IMR-90 (cell line): ENCODE data around the gene SLC25A17. TPM values are rescaled to one million over a fixed set of nuclear protein-coding genes. Genes with fewer than 3 reads are reported as not detected.

Source experiments
- ATAC-seq: fragments of 200-7000 bp; cut with Tn5 transposase; 2 replicates; pipeline ENCODE4 v1.9.1; 2020; ENCODE audit warnings: low read depth, mild to moderate bottlenecking, moderate library complexity
- BruUV-seq: library from RNA; stranded (reverse); fragments of 400-500 nt; replicated peaks from 2 replicates; lab custom pipeline; 2021; lab: Mats Ljungman, UMichigan
- CTCF ChIA-PET: fragments of 300-600 bp; formaldehyde crosslinking; extraction: SDS; loops from one replicate; lab custom pipeline; 2021; ENCODE audit warnings: antibody characterized with exemption; lab: Yijun Ruan, JAX
- POLR2A ChIA-PET: fragments of 300-600 bp; sonication (Branson Sonifier 250); formaldehyde crosslinking; loops from one replicate; lab custom pipeline; 2022; ENCODE audit warnings: antibody characterized with exemption; ENCODE audit not compliant: unreplicated experiment; lab: Charles Lee
- DNase-seq: peaks from one replicate; pipeline ENCODE4 v3.0.0; 2013
- H2AFZ ChIP-seq: replicated peaks from 2 replicates; pipeline ENCODE3; 2013; ENCODE audit warnings: low read length, mild to moderate bottlenecking; ENCODE audit not compliant: poor library complexity
- H2AK5ac ChIP-seq: 2 replicates; pipeline ENCODE4 v1.6.1; 2013; ENCODE audit warnings: low read depth, low read length, inconsistent platforms
- H2AK9ac ChIP-seq: replicated peaks from 2 replicates; pipeline ENCODE3; 2013; ENCODE audit warnings: mild to moderate bottlenecking, low read depth, low read length, moderate library complexity; ENCODE audit not compliant: poor library complexity
- H2BK120ac ChIP-seq: 2 replicates; pipeline ENCODE4 v1.6.1; 2013; ENCODE audit warnings: low read depth, low read length, inconsistent platforms
- H2BK15ac ChIP-seq: 3 replicates; pipeline ENCODE4 v1.6.1; 2013; ENCODE audit warnings: low read depth, low read length, inconsistent platforms
- H2BK20ac ChIP-seq: 2 replicates; pipeline ENCODE4 v1.6.1; 2013; ENCODE audit warnings: low read depth, mild to moderate bottlenecking, inconsistent platforms, low read length, moderate library complexity
- H2BK5ac ChIP-seq: 2 replicates; pipeline ENCODE4 v1.6.1; 2013; ENCODE audit warnings: mild to moderate bottlenecking, low read depth, low read length, inconsistent platforms; ENCODE audit not compliant: poor library complexity, severe bottlenecking
- H3K14ac ChIP-seq: replicated peaks from 2 replicates; pipeline ENCODE4 v1.6.1; 2013; ENCODE audit warnings: low read depth, low read length, inconsistent platforms
- H3K18ac ChIP-seq: 2 replicates; pipeline ENCODE4 v1.6.1; 2013; ENCODE audit warnings: low read depth, low read length, control low read depth
- H3K23ac ChIP-seq: 2 replicates; pipeline ENCODE4 v1.6.1; 2013; ENCODE audit warnings: low read depth, low read length, inconsistent platforms
- H3K27ac ChIP-seq: 2 replicates; pipeline ENCODE4 v1.5.1; 2013; ENCODE audit warnings: mild to moderate bottlenecking, control low read depth, low read length; ENCODE audit not compliant: insufficient read depth
- H3K27me3 ChIP-seq: 2 replicates; pipeline ENCODE4 v1.6.1; 2013; ENCODE audit warnings: low read length; ENCODE audit not compliant: control insufficient read depth, insufficient read depth
- H3K36me3 ChIP-seq: 2 replicates; pipeline ENCODE4 v1.6.1; 2013; ENCODE audit warnings: low read length, mixed read lengths; ENCODE audit not compliant: control insufficient read depth, insufficient read depth
- H3K4ac ChIP-seq: 2 replicates; pipeline ENCODE4 v1.6.1; 2013; ENCODE audit warnings: low read depth, low read length, inconsistent platforms
- H3K4me1 ChIP-seq: 2 replicates; pipeline ENCODE4 v1.6.1; 2013; ENCODE audit warnings: low read length, mixed read lengths; ENCODE audit not compliant: control insufficient read depth, insufficient read depth
- H3K4me2 ChIP-seq: 2 replicates; pipeline ENCODE4 v1.6.1; 2013; ENCODE audit warnings: low read depth, mild to moderate bottlenecking, control low read depth, low read length, moderate library complexity
- H3K4me3 ChIP-seq: 2 replicates; pipeline ENCODE4 v1.5.1; 2013; ENCODE audit warnings: low read depth, mild to moderate bottlenecking, control low read depth, low read length, moderate library complexity; ENCODE audit not compliant: insufficient read depth
- H3K56ac ChIP-seq: 2 replicates; pipeline ENCODE4 v1.6.1; 2013; ENCODE audit warnings: low read length, inconsistent platforms; ENCODE audit not compliant: insufficient read depth; ENCODE audit errors: extremely low read depth
- H3K79me1 ChIP-seq, 2 experiments: 2 replicates each; pipeline ENCODE4 v1.6.1; 2013; ENCODE audit warnings: low read length in 2 of 2, inconsistent platforms in 1 of 2, low read depth in 1 of 2
- H3K9ac ChIP-seq: 2 replicates; pipeline ENCODE4 v1.6.1; 2013; ENCODE audit warnings: low read depth, low read length, control low read depth
- H3K9me1 ChIP-seq: 2 replicates; pipeline ENCODE4 v1.6.1; 2013; ENCODE audit warnings: low read length, inconsistent platforms; ENCODE audit not compliant: insufficient read depth
- H3K9me3 ChIP-seq: 2 replicates; pipeline ENCODE4 v1.6.1; 2013; ENCODE audit warnings: low read length; ENCODE audit not compliant: control insufficient read depth, insufficient read depth
- H4K20me1 ChIP-seq: 2 replicates; pipeline ENCODE4 v1.6.1; 2013; ENCODE audit warnings: low read length, inconsistent platforms; ENCODE audit not compliant: insufficient read depth
- H4K5ac ChIP-seq: 2 replicates; pipeline ENCODE4 v1.6.1; 2013; ENCODE audit warnings: mild to moderate bottlenecking, low read depth, low read length, control low read depth
- H4K8ac ChIP-seq, 2 experiments: 2 replicates each; pipeline ENCODE4 v1.6.1; 2013; ENCODE audit warnings: low read depth in 2 of 2, low read length in 2 of 2, control low read depth in 1 of 2, inconsistent platforms in 1 of 2
- H4K91ac ChIP-seq: 2 replicates; pipeline ENCODE4 v1.6.1; 2013; ENCODE audit warnings: low read depth, low read length, inconsistent platforms; ENCODE audit not compliant: insufficient read depth
- CHD1 ChIP-seq: IDR thresholded peaks from 2 replicates; pipeline ENCODE4 v1.6.1; 2012; ENCODE audit warnings: low read depth, low read length, improper control_type of control experiment
- RFX5 ChIP-seq: IDR thresholded peaks from 2 replicates; pipeline ENCODE4 v1.8.0; 2012; ENCODE audit warnings: low read depth, mild to moderate bottlenecking, low read length, moderate library complexity
- WGBS, 2 experiments: methylation state at CpG; one replicate each; pipeline versions ENCODE4 v1.1.5 to v1.1.7; 2013; ENCODE audit warnings: missing lambda C conversion rate in 2 of 2; ENCODE audit not compliant: insufficient read length in 1 of 2; ENCODE audit errors: extremely low coverage in 2 of 2; 5-methylcytosine and 5-hydroxymethylcytosine counted together
- dilution Hi-C: fragments of 300-500 bp; cut with HindIII; formaldehyde crosslinking; loops from one replicate; pipeline ENCODE4 v1.14.3; 2018; ENCODE audit warnings: low sequenced_read_pairs; ENCODE audit not compliant: unreplicated experiment
- in situ Hi-C: fragments of 300-500 bp; cut with MboI; formaldehyde crosslinking; loops from 3 replicates; pipeline ENCODE4 v1.14.3; 2019; ENCODE audit warnings: low sequenced_read_pairs, inconsistent platforms, mixed read lengths
- intact Hi-C: fragments of 100-400 bp; cut with micrococcal nuclease; formaldehyde crosslinking; loops from 2 replicates; pipeline ENCODE4 v1.10.0; 2022
- polyA plus RNA-seq, 3 experiments: library from polyadenylated mRNA; depleted of rRNA; stranded (reverse); fragments of >200 nt; gene quantifications; 2 replicates each; pipeline ENCODE4 v1.2.3, GENCODE V29; 2012; ENCODE audit warnings: low replicate concordance in 1 of 3
- total RNA-seq: library from RNA; depleted of rRNA; stranded (reverse); fragments of >200 nt; gene quantifications from 2 replicates; pipeline ENCODE4 v1.2.3, GENCODE V29; 2012

The SLC25A17 gene
- total and polyA plus RNA-seq, 2 of the 4 experiments (the other 2 are of a cell fraction) = 19.6 to 36.0 TPM

GRCh38 chr22:40764763-40765441, 54.2 kb downstream of the SLC25A17 start:
- Histone ChIP-seq H2BK20ac (no peak overlapping the region), H3K4me3 (no peak overlapping the region), H3K23ac (no peak overlapping the region), H2AK9ac (no peak overlapping the region), H2BK120ac (no peak overlapping the region), H3K36me3 (peaks cover 1% of the 10 kb centered on the region; the same call in 1 of the 2 replicates), H2BK15ac (no peak overlapping the region), H4K8ac (no peak overlapping the region), H3K4me2 (no peak overlapping the region), H3K14ac (no peak overlapping the region), H2AFZ (no peak overlapping the region), H3K27me3 (no peaks in the 10 kb centered on the region), H3K79me1 (no peaks in the 10 kb centered on the region), H3K4ac (no peak overlapping the region), H3K9me1 (0 out of 2 replicates have a peak, but pooled peaks cover 2% of the 10 kb centered on the region), H3K4me1 (no peaks in the 10 kb centered on the region), H2BK5ac (no peak overlapping the region), H3K9ac (no peak overlapping the region), H3K56ac (no peak overlapping the region), H4K20me1 (no peaks in the 10 kb centered on the region), H3K9me3 (no peaks in the 10 kb centered on the region), H3K27ac (no peak overlapping the region), H2AK5ac (no peak overlapping the region), H4K5ac (no peak overlapping the region), H3K18ac (no peak overlapping the region), H4K91ac (no peak overlapping the region)
- no TSS peak for BruUV-seq
- in situ Hi-C loops (loop anchor here (5.0 kb wide), 1 partner anchor 83 kb away; no protein-coding TSS in a partner anchor), intact Hi-C loops (no loop called here), dilution Hi-C loops (no loop called here)
- ATAC-seq (no peak), DNase-seq (no peak)
- TF ChIP-seq RFX5 (no peak), CHD1 (no peak)
- CTCF ChIA-PET = no interaction called here
- WGBS, 2 experiments = 88% methylated on average over 1 of the region's 6 CpGs; no CpG with 5 or more reads in 1 of the 2 experiments
- POLR2A ChIA-PET = no interaction called here
